Measurements from ENCODE around the gene WDR20. TPM values are rescaled to one million over a fixed set of nuclear protein-coding genes. Genes with fewer than 3 reads are reported as not detected.
"Not testable (repeated sequence)": the region's sequence is repeated elsewhere in the genome, so short reads cannot be mapped to it uniquely, and the experiment has no call there.

WDR20 gene
- total RNA-seq, 1 donor, result 16.4 TPM

DNA sequence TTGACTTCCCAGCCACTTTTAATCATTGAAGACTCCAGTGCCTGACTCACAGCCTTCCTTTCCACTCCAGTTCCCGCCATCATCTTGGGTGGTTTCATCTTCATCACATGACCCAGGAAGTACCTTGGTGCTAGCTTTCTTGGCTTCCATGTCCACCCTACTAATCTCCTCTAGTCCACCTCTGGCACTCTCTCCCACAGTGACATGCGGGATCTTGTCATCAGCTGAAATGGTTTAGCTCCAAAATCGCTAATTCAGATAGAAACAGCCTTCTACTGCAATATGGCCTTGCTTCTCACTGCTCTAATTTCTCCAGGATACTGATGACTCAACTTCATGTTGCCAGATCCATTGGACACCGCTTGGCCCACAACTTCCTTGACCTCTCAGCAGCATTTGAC, 24.5 kb downstream of the WDR20 start:
- DNase-seq (ENCODE audit: low read depth in 2 of 3, low spot score in 2 of 3), result peak in 1 of 3 donors; percentile 13

DNA sequence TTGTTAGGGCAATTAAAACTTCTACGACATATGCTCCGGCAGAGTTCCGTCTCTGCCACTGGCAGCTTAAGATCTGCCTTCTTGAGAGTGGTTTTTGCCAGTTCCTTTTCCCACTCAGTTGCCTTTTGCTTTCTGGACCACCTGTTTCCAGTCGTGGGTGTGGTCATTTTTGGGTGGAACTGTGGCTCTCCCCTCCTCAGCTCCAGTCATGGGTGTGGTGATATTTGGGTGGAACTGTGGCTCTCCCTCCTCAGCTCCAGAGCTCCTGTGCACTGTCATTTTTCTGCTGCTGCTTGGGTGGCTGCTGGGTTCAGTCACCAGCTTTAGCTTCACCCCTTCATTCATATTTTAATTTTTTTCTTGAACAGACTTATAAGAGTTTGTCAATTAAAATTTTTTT, 25.3 kb downstream of the WDR20 start:
- no peak for DNase-seq (ENCODE audit: low read depth in 2 of 3, low spot score in 2 of 3)

DNA sequence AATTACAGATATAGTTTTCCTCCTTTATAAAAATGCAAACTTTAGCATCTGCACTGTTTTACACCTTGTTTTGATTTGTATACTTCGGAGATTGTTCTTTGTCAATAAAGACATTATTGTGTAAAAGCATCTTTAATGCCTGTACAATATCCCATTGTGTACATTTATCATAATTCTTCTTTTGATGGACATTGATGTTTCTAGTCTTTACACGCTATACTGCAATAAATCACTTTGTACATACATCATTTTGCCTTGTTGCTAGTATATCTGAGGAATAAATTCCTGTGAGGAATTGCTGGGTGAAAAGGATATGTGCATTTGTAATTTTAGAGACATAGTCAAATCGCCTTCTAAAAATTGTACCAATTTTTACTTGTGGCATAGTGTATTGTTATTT, 30.4 kb downstream of the WDR20 start:
- DNase-seq (ENCODE audit: low read depth in 2 of 3, low spot score in 2 of 3), result no peak

DNA sequence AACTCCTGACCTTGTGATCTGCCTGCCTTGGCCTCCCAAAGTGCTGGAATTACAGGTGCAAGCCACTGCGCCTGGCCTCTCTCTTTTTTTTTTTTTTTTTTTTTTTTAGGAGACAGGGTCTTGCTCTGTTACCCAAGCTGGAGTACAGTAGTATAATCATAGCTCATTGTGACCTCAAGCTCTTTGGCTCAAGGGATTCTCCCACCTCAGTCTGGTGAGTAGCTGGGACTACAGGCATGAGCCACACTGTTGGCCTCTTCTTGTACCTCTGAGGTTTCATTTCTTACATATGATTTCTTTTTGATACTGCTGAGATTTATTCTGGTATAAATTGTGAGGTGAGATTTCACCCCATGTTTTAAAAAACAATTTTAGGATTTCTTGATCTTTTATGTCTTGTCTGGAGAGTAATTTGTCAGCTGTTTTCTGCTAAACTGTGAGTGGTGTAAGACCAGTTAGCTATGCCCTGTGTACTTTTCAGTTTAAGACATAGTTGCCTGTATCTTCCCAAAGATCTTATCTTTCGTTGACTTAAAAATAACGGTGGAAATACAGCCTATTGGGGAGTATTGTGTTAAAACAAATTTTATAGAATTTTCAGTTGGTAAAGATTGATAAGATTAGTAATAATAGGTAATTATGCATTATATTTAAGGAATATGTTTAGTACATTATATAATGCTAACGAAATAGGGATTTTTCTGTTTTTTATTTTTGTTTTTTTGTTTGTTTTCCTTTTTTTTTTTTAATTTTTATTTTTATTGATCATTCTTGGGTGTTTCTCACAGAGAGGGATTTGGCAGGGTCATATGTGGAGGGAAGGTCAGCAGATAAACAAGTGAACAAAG, 31.7 kb downstream of the WDR20 start:
- DNase-seq (ENCODE audit: low read depth in 2 of 3, low spot score in 2 of 3), result no peak

DNA sequence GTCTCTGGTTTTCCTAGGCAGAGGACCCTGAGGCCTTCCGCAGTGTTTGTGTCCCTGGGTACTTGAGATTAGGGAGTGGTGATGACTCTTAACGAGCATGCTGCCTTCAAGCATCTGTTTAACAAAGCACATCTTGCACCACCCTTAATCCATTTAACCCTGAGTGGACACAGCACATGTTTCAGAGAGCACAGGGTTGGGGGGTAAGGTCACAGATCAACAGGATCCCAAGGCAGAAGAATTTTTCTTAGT, 32.2 kb downstream of the WDR20 start:
- DNase-seq (ENCODE audit: low read depth in 2 of 3, low spot score in 2 of 3), result not testable (repeated sequence)

DNA sequence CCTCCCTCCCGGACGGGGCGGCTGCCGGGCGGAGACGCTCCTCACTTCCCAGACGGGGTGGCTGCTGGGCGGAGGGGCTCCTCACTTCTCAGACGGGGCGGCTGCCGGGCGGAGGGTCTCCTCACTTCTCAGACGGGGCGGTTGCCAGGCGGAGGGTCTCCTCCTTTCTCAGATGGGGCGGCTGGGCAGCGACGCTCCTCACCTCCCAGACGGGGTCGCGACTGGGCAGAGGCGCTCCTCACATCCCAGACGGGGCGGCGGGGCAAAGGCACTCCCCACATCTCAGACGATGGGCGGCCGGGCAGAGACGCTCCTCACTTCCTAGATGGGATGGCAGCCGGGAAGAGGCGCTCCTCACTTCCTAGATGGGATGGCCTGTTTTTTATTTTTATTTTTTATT, 33.0 kb downstream of the WDR20 start:
- not testable (repeated sequence) for DNase-seq (ENCODE audit: low read depth in 2 of 3, low spot score in 2 of 3)

DNA sequence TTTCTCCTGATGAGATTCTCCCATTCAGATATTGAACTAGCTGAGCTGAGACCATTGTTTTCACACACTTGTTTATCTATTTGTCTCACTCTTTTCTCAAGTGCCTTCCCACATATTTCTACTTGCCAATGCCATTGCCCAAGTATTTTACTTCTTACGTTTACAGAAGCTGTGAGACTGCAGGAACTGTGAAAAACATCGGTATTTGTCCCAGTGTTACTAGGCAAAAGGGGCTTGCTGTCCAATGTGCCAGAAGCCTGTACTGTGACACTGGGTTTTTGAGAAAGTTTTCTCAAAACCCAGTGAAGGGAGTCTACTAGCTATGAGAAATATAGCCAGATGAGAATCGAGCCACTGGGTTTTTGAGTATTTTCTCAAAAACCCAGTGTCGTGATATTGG, 37.5 kb downstream of the WDR20 start:
- DNase-seq (ENCODE audit: low read depth in 2 of 3, low spot score in 2 of 3), result no peak

DNA sequence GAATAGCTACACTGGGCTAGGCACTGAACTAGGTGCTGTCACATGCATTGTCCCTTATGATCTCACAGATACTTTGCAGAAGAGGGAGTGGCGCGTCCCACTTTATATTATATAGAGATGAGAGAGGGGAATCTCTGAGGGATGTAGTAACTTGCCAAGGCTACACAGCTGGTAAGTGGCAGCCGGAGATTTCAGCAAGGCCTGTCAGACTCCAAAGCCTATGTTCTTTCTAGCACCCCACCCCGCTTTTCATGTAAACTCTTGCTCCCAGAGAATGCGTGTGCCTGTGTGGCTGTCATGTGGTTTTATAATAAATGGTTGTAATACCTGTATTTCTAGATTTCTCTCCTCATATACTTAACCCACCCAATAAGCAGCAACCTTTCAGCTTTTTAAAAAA, 39.1 kb downstream of the WDR20 start:
- no peak for DNase-seq (ENCODE audit: low read depth in 2 of 3, low spot score in 2 of 3)

DNA sequence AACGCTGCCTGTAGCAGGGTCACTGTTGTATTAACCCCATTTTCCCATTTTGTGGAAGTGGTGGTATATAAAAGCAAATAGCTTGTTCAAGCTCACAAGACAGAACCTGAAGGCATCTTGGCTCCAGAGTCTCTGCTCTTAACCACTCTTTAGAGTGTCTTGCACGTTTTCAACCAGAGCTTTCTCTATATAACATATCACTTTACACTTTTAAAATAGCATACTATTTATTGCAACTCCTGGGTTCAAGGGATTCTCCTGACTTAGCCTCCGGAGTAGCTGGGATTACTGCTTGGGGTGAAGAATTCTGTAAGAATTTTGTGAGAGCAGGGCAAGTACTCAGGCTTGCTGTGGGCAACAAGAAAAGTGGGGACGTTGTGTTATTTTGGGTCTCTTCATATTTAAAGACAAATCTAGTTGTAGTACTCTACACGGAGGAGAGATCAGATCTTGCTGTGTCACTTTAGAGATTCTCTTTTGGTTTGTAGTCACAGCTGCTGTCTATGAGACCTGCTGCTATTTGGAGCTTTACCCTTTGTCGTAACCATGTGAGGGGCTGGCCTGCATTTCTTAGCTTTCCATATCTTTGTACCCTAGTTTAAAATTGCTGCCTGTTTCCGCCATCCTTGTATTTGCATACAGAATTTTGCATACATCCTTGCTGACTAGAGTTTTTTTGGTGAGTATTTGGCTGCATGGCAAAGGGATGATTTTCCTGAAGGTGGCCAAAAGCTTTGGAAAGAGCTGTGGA, 40.7 kb downstream of the WDR20 start:
- no peak for DNase-seq (ENCODE audit: low read depth in 2 of 3, low spot score in 2 of 3)

DNA sequence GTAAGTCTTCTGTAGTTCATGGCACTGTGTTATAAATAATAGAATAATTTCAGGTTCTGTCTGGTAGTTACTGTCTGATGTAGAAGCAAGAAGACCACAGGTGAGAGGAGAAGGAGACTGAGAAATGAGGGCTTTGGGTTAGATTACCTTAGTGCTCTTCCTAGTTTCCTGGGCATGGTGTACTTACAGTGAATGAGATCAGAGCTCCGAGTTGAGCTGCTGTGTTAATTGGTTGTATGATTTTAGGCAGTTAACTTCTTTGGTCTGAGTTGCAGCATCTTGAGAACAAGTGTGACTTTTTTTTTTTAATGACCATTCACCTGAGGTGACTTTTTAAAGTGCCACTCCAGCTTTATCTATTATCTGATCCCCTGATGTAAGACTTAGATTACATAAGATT, 41.5 kb downstream of the WDR20 start:
- no peak for DNase-seq (ENCODE audit: low read depth in 2 of 3, low spot score in 2 of 3)

DNA sequence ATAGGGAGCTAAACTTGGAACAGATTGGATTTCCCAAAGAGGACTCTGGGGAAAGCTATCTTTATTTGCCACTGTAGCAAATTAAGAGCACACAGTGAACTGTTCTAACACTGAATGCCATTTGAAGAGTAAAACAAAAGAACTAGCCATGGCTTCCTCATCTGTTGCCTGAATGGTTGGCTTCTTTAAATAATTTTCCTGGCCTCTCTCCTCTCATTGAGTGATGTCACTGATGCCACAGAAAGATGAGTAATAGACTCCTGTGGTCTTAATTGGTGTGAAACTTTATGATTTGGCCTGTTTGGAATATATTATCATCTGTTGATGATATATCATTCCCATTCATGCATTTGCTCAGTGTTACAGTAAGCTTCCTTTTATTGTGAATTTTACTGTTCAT, 42.5 kb downstream of the WDR20 start:
- DNase-seq (ENCODE audit: low read depth in 2 of 3, low spot score in 2 of 3), result no peak

DNA sequence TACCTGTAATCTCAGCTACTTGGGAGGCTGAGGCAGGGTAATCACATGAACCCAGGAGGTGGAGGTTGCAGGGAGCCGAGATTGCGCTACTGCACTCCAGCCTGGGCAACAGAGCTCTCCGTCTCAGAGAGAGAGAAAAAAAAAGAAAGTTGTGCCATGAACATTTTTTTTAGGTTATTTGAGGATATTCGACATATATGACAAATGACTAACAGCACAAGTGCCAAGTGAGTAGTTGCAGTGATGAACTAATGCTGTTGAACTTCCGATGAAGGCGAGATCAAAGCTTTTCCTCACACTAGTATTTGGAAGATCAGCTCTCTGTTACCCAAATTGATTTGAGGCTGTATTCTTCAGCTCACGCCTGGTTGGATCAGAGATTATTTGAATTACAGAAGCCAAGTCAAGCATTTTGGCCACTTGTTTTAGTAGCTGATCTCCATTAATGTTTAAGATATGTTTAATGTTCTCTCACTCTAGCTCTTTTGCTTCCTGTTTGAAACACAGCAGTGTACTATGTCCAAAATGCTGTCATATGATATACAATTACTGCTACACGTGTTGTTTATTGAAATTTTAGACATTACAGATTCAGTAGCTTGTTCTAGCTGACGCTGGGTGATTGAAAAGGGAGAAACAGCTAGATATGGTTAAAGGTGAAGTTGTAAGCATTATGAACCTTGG, 43.4 kb downstream of the WDR20 start:
- DNase-seq (ENCODE audit: low read depth in 2 of 3, low spot score in 2 of 3), result no peak

DNA sequence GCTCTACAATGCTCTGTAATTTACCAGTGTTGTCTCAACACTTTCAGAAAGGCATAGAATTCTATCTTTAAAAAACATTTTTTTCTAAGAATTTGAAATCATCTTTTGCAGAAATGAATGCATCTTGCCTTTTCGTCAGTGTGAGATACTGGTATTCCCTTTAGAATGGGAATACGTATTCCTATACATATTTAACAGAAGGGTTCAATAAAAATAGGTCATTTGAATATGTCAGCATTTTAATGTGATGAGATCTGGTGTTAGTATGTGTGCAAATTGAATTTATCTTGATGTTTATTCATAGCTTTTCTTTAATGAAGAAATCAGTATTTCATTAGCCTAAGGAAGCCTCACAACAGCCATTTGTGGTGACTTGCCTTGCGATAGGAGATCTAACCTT, 44.2 kb downstream of the WDR20 start:
- no peak for DNase-seq (ENCODE audit: low read depth in 2 of 3, low spot score in 2 of 3)

DNA sequence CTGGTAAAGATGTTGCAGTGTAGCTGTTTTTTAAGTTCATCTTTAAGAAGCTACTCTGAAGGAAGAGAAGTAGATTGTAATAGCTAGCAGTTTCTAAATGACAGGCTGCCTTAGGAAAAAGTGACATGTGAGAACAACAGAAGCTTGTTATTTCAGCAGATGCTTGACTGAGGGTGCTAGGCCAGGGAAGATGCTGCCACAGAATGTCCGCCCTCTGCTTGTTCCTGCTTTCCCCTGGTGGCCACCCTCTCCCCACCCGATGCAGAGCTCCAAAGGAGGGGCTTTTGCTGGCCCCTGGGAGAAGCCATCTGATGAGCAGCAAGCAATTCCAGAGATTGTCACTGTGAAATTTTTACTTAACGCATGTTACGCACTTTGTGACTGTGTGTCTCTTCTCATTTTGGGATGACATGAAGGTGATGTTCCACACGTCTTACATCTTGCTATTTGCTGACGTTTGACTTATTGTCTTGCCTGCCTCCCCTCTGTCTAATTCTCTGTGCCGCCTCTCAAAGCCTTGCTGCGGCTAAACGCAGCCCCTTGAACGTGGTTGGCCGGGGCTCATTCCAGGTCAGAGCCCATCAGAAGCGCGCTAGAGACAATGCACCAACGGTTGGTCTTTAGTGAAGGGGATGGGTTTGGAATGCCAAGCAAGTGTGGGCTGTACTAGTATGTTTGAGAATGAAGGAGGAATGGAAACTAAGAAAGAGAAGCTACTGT, 44.8 kb downstream of the WDR20 start:
- DNase-seq (ENCODE audit: low read depth in 2 of 3, low spot score in 2 of 3), result no peak

DNA sequence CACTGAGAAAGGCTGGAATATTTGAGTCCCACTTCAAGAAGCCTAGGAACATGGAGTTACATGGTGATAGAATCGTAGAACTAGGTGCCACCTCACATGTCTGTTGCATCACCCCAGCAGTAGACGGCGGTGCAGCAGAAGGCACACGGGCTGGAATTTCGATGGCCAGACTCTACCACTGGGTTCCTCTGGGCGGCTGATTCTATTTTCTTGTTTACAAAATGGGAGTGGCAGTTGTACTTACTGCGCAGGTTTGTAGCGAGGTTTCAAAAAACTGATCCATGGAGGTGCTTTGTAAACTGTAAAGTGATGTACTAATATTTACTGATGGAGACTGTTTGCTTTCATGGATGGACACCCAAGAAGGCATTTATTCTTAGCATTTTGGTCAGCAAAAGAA, 45.7 kb downstream of the WDR20 start:
- no peak for DNase-seq (ENCODE audit: low read depth in 2 of 3, low spot score in 2 of 3)

DNA sequence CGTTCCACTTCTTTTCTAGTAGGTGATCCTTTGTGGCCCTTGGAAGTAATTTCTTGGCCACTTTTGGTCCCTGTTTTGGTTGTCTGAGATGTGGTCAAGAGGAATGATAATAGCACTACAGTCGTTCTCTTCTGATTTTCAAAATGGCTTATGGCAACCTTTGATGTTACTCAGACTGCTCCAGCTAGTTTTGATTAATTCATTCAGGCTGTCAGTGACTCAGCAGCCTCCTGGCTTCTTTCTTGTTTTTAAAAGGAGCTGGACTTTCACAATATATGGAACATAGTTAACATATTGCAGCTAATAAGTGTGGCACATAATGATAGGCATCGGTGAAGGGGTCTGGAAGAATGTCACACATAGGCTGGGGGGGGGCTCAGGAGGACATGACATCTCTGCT, 47.3 kb downstream of the WDR20 start:
- DNase-seq (ENCODE audit: low read depth in 2 of 3, low spot score in 2 of 3), result no peak

DNA sequence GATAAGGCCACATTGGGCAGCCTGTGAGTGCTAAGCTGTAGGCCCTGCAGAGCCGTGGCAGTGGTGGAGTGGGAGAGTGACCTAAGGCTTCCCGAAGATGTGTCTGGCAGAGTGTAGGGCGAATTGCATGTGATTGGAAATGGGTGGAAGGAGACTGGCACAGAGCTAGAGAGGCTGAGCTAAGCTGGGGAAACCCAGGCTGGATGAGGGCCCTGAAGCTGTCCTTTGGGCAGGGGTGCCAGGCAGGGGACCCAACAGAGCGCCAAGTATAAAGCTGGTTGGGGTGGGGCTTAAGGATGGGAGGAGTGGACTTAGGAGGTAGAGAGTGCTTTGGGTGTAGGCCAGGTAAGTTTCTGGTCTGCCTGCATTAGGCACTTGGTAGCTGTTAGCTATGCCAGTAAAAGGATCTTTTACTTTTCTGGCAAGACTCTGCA, 47.9 kb downstream of the WDR20 start:
- no peak for DNase-seq (ENCODE audit: low read depth in 2 of 3, low spot score in 2 of 3)

DNA sequence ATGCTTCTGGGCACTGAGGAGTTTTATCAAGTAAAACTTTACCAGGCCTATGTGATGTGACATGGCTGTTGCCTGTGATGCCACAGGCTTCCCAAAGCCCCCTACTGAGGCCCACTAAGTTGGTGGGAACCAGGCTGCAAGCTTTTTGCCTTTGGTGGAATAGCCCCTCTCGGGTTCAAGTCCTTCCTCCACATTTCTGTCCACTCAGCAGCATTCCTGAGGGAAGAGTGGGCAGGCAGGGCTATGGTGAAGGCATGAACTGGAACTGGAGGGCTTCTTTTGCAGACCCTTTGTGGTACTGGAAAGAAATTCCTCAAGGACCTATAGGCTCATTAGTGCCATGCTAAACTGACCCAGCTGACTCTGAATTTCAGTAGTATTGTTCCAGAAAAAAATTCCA, 48.5 kb downstream of the WDR20 start:
- no peak for DNase-seq (ENCODE audit: low read depth in 2 of 3, low spot score in 2 of 3)

DNA sequence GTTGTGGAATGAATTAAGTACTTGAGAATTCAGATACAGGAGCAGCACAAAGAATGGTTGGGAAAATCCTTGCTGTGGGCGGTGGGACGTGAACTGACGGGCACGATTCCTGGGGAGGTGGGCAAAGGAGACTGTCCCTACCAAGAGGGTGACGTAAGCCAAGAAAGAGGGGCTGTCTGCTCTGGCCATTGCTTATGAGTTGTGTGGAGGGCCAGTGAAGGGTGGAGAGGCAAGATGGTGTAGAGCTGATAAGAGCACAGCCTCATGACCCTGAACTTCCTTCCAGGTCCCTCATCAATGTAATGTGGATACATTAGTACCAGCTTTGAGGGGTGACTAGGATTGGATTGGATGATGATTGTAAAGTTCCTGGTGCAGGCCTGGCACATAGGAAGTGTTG, 50.2 kb downstream of the WDR20 start:
- no peak for DNase-seq (ENCODE audit: low read depth in 2 of 3, low spot score in 2 of 3)

DNA sequence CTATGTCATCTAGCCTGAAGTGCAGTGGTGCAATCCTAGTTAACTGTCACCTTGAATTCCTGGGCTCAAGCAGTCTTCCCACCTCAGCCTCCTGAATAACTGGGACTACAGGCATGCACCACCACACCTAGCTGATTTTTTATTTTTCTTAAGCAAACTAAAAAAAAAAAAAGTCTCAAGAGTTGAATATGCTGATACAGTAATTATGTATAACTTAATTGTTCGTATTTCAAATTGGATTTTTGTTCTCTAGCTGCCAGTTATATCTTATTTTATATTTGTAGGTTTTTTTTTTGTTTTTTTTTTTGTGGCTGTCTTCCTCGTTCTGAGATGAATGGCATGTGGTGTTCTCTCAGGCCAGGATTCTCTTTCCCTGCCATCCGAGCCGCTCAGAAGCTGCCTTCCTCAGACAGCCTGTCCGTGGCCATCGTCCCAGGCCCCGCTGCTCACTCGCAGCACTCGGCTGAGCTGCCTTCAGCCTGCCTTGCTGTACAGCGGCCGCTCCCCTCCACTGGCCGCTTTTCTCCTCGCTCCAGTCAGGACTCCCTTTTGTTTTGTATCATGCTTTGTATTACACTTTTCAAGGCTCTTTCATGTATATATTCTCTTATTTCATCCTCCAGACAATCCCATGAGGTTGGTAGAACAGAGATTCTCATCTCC, 53.3 kb downstream of the WDR20 start:
- no peak for DNase-seq (ENCODE audit: low read depth in 2 of 3, low spot score in 2 of 3)

DNA sequence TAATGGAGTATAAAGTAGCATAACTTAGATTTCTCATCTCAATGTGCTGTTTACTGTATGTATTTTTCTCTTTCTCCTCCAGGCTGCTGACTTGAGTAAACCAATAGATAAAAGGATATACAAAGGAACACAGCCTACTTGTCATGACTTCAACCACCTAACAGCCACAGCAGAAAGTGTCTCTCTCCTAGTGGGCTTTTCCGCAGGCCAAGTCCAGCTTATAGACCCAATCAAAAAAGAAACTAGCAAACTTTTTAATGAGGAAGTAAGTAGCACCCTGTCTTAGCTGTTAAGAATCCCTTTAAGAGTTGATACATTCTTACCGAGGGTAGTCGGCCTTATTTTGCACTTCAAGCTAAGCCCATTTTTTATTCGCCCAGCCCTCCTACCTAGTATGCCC, 55.2 kb downstream of the WDR20 start:
- peak in 1 of 3 donors; percentile 28 for DNase-seq (ENCODE audit: low read depth in 2 of 3, low spot score in 2 of 3)

All from hematopoietic multipotent progenitor cell (in vitro differentiated cells).